ENCODE data around the gene DDAH1. TPM values are rescaled to one million over a fixed set of nuclear protein-coding genes. Genes with fewer than 3 reads are reported as not detected.

The DDAH1 gene
- total and polyA plus RNA-seq, 2 donors (not counting 3 experiments of a cell fraction or from before 2014, with no cell fraction given), result 44.0 to 75.2 TPM

DNA sequence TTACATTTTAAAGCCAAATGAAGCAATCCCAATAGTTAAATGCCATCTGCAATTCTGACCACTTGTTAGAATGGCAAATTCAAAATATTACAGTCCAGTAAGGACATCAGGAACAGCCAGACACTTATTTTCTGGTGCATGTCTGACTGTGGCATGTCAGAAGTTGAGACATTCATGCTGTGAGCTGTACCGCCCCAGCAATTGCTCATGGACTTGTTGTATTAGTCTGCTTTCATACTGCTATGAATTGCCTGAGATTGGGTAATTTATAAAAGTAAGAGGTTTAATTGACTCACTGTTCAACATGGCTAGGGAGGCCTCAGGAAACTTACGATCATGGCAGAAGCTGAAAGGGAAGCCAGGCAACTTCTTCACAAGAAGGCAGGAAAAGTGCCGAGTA lies 19.1 kb downstream of the DDAH1 start:
- CTCF ChIA-PET, result interaction anchor here (1.1 kb wide), 1 partner anchor 10 kb away, joined by 3 read pairs; no protein-coding TSS in a partner anchor
- no peak for DNase-seq (ENCODE audit: low read depth, low spot score)
- FAIRE-seq, result no peak

More for the DNA sequence above, 19.1 kb downstream of the DDAH1 start:
- POLR2A ChIA-PET, result no interaction called here
- H2AFZ ChIP-seq (ENCODE audit: low read depth, low read length), result no peak overlapping the region
- no peak overlapping the region for H3K9ac ChIP-seq (replicated peaks; ENCODE audit: extremely low read depth, insufficient read depth, low read length)
- no peak overlapping the region for H3K27ac ChIP-seq (ENCODE audit: insufficient read depth, low read depth, low read length)
- no peaks in the 10 kb centered on the region for H3K9me3 ChIP-seq (replicated peaks; ENCODE audit: control insufficient read depth, insufficient read depth, low read length)
- peaks cover 0 to 3% of the 10 kb centered on the region in 2 experiments for H3K36me3 ChIP-seq (ENCODE audit: control insufficient read depth in 2 of 2, extremely low read depth in 1 of 2, insufficient read depth in 2 of 2, low read length in 2 of 2)
- no TSS peak for BruUV-seq (replicated peaks)
- intact Hi-C loops (cut with micrococcal nuclease) (loop anchor here (5.0 kb wide), 1 partner anchor 181 kb away; no protein-coding TSS in a partner anchor), dilution Hi-C loops (cut with MboI; ENCODE audit: extremely low pct_ligation_motif_present, low sequenced_read_pairs) (no loop called here)
- H3K4me1 ChIP-seq (ENCODE audit: control insufficient read depth, extremely low read depth, insufficient read depth, low read length), result peaks cover 39% of the 10 kb centered on the region
- H3K79me2 ChIP-seq (ENCODE audit: control insufficient read depth, insufficient read depth, low read length), result peaks cover 62% of the 10 kb centered on the region
- H3K4me3 ChIP-seq (replicated peaks in 1 of 3; ENCODE audit: insufficient read depth in 1 of 3, low read depth in 1 of 3, low read length in 3 of 3), result no peak overlapping the region
- no peak for TF ChIP-seq MAX (IDR thresholded peaks at IDR 0.05; ENCODE audit: insufficient read depth, insufficient read length)
- no peak for TF ChIP-seq CTCF (IDR thresholded peaks at IDR 0.05; ENCODE audit: extremely low read depth in 1 of 2, insufficient read depth in 1 of 2, low read depth in 1 of 2, low read length in 2 of 2)
- TF ChIP-seq GATA2 (IDR thresholded peaks at IDR 0.05; ENCODE audit: insufficient read depth, insufficient read length, low read depth, low read length), result no peak
- TF ChIP-seq FOS (IDR thresholded peaks at IDR 0.05; ENCODE audit: borderline replicate concordance, insufficient read depth, low read length), result no peak
- TF ChIP-seq EZH2 (IDR thresholded peaks at IDR 0.05; ENCODE audit: borderline replicate concordance, low read depth, low read length, severe bottlenecking), result no peak
- no peak for TF ChIP-seq JUN (IDR thresholded peaks at IDR 0.05; ENCODE audit: borderline replicate concordance, insufficient read depth, insufficient read length, low read depth)
- no peak for TF ChIP-seq POLR2A (IDR thresholded peaks at IDR 0.05; ENCODE audit: low read depth, low read length)
- no peak for TF ChIP-seq MYC (IDR thresholded peaks at IDR 0.05; ENCODE audit: low read depth, low read length)
- no peak for TF ChIP-seq POLR2AphosphoS5 (IDR thresholded peaks at IDR 0.05; ENCODE audit: insufficient read depth, low read depth, low read length)
- no peaks in the 10 kb centered on the region for H3K27me3 ChIP-seq (ENCODE audit: control insufficient read depth in 2 of 2, insufficient read depth in 2 of 2, low read length in 2 of 2)
- H3K9me1 ChIP-seq (replicated peaks; ENCODE audit: control insufficient read depth, extremely low read depth, insufficient read depth, low read length), result no peaks in the 10 kb centered on the region
- no peaks in the 10 kb centered on the region for H4K20me1 ChIP-seq (replicated peaks; ENCODE audit: control insufficient read depth, extremely low read depth, insufficient read depth, low read length)
- H3K4me2 ChIP-seq (ENCODE audit: insufficient read depth, low read length), result no peak overlapping the region
